Type B pancreatic cell (in vitro differentiated cells): Measurements from ENCODE around the gene ANKRD13A. TPM values are rescaled to one million over a fixed set of nuclear protein-coding genes. Genes with fewer than 3 reads are reported as not detected.
A peak's percentile ranks its signal among the peaks of the same experiment; 100 is the strongest.

Experiments
- DNase-seq: peaks from one replicate; pipeline ENCODE4 v3.0.0; 2021; ENCODE audit warnings: mixed read lengths; ENCODE audit not compliant: unreplicated experiment; ENCODE audit errors: extremely low spot score
- H3K27ac Mint-ChIP-seq: 2 replicates; pipeline ENCODE4 v1.8.0; 2021; ENCODE audit warnings: mild to moderate bottlenecking, mixed read lengths
- H3K27me3 Mint-ChIP-seq: 2 replicates; pipeline ENCODE4 v1.8.0; 2021; ENCODE audit warnings: mixed read lengths
- H3K36me3 Mint-ChIP-seq: 2 replicates; pipeline ENCODE4 v1.8.0; 2021; ENCODE audit warnings: mixed read lengths
- H3K4me1 Mint-ChIP-seq: one replicate; pipeline ENCODE4 v1.8.0; 2021; ENCODE audit warnings: mixed read lengths; ENCODE audit not compliant: unreplicated experiment
- H3K4me3 Mint-ChIP-seq: 2 replicates; pipeline ENCODE4 v1.8.0; 2021; ENCODE audit warnings: mild to moderate bottlenecking, mixed read lengths
- H3K9me3 Mint-ChIP-seq: 2 replicates; pipeline ENCODE4 v1.8.0; 2021; ENCODE audit warnings: mixed read lengths
- long read RNA-seq: library from polyadenylated mRNA; unstranded; transcript quantifications from one replicate; pipeline ENCODE4 v2.0.0, GENCODE V29; 2020
- total RNA-seq: library from RNA; stranded (reverse); gene quantifications from 2 replicates; pipeline ENCODE4 v1.2.1, GENCODE V29; 2021; ENCODE audit warnings: low replicate concordance
- TF ChIP-seq, protein P1 (sequence below): fragments of 200-600 bp; sonication (generic); conservative IDR thresholded peaks from 2 replicates; pipeline ENCODE4 v1.5.0; 2021; ENCODE audit warnings: antibody characterized with exemption, mild to moderate bottlenecking

Gene ANKRD13A
- 34.6 and 43.4 TPM in 2 replicates for total RNA-seq
- long read RNA-seq, partial matches to known transcripts = 10 of 23 reads
- long read RNA-seq, other reads (novel, unspliced or antisense) = 10 of 23 reads

DNA sequence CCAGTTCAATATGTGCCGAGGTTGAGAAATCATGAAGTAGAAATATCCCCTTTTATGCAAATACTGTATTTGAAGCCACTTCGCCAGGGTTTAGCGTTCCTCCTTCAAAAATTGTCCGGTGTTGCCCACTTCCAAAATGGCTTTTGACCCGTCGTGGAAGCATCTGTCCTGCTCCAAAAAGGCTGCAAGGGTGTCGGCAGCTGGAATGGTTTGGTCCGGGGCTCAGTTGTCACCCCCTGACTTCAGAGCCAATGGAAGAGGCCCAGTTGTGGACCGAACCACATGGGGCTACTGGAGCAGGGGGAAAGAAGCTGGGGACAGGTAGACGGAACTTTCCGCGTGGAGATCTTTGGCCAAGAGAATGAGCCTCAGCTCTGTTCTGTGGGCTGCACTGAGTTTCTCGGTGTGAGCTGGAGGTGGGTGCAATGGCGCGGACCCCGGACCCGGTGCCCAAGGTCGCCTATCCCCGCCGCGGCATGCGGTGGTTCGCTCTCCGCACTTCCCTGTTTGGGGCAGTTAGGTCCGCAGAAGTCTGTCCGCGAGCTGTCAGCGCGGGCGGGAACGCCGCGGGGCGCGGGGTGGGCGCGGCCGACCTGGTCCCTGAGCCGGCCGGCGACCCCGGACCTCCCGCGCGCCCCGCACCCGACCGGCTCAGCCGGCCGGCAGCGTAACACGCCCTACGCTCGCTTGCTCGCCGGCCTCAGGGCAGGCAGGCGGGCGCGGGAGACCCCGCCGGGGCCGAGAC lies at the start of gene ANKRD13A:
TSS of gene ANKRD13A (plus strand) at position 527 of the 745 bp plus-strand sequence. CDS start 259 bp downstream, outside the sequence.
- peak; percentile 85 for DNase-seq
- no peaks in the 10 kb centered on the region for H3K36me3 Mint-ChIP-seq
- no peaks in the 10 kb centered on the region for H3K9me3 Mint-ChIP-seq
- H3K4me1 Mint-ChIP-seq = peaks cover 31% of the 10 kb centered on the region
- H3K4me3 Mint-ChIP-seq = peak within 1 kb of the TSS; percentile 100
- TF ChIP-seq, protein P1, sequence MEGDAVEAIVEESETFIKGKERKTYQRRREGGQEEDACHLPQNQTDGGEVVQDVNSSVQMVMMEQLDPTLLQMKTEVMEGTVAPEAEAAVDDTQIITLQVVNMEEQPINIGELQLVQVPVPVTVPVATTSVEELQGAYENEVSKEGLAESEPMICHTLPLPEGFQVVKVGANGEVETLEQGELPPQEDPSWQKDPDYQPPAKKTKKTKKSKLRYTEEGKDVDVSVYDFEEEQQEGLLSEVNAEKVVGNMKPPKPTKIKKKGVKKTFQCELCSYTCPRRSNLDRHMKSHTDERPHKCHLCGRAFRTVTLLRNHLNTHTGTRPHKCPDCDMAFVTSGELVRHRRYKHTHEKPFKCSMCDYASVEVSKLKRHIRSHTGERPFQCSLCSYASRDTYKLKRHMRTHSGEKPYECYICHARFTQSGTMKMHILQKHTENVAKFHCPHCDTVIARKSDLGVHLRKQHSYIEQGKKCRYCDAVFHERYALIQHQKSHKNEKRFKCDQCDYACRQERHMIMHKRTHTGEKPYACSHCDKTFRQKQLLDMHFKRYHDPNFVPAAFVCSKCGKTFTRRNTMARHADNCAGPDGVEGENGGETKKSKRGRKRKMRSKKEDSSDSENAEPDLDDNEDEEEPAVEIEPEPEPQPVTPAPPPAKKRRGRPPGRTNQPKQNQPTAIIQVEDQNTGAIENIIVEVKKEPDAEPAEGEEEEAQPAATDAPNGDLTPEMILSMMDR = no peak
- peak within 1 kb of the TSS; percentile 98 for H3K27ac Mint-ChIP-seq
- no peaks in the 10 kb centered on the region for H3K27me3 Mint-ChIP-seq

DNA sequence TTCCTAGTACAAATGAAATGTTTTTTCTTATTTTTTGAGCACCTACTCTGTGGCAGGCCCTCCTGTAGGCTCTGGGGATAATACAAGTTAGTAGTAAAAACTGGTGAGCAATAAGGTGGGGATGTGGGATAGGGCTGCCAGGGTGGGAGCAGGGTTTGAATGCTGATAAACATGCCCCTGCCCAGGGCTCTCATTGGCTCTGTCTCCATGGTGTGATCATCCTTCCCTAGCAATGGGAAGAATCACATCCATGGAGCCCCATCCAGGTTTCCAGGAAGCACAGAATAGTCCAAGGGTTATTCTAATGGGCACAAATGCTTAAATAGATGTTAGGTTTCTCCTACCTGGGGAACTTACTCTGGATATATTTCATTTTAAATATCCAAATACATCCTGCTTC lies 48.6 kb upstream of the ANKRD13A start:
- TF ChIP-seq, protein P1 = no peak
- DNase-seq = no peak
- H3K27ac Mint-ChIP-seq = no peak overlapping the region

DNA sequence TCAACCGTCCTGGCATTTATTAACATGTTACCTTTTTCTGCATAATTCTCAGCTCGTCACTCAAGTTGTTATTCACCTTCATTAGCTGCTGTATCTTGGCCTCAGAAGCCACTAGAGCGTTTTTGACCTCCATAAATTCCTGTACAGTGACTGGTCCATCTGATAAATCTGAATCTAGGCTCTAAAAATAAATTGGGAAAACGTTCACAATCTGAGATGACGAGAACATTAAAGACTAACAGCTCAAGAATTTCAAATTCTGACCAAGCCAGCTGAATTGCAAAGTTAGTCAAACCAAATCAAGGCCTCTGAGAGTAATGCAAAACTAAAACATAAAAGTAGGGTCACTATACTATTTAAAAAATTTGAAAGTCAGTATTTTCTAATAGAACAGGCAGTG lies 48.1 kb upstream of the ANKRD13A start:
- TF ChIP-seq, protein P1 = no peak
- DNase-seq = no peak
- H3K4me1 Mint-ChIP-seq = peaks cover 35% of the 10 kb centered on the region
- H3K9me3 Mint-ChIP-seq = no peaks in the 10 kb centered on the region
- no peak overlapping the region for H3K4me3 Mint-ChIP-seq
- no peaks in the 10 kb centered on the region for H3K27me3 Mint-ChIP-seq
- H3K27ac Mint-ChIP-seq = no peak overlapping the region
- H3K36me3 Mint-ChIP-seq = peaks cover 31% of the 10 kb centered on the region

More for the DNA sequence above, 48.6 kb upstream of the ANKRD13A start:
- peaks cover 35% of the 10 kb centered on the region for H3K4me1 Mint-ChIP-seq
- no peaks in the 10 kb centered on the region for H3K9me3 Mint-ChIP-seq
- H3K36me3 Mint-ChIP-seq = peaks cover 31% of the 10 kb centered on the region
- H3K4me3 Mint-ChIP-seq = no peak overlapping the region
- no peaks in the 10 kb centered on the region for H3K27me3 Mint-ChIP-seq

DNA sequence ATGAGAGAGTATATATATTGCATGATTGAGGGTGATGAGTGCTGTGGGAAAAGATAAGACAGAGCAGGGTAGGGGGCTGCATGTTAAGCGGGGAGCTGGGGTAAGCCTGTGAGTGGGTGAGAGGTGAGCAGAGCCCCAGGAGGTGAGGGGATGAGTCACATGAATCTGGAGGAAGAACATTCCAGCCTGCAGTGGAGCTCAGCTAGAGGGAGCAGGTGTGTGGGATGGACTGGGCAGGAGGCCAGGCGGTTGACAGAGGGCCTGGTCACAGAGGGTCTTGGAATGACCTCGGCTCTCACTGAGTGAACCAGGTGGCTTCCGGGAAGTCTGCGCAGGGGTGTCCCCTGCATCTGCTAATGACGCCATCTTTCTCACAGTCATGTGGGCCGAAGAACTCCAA lies 47.5 kb upstream of the ANKRD13A start:
- Mint-ChIP-seq H3K27me3 (no peaks in the 10 kb centered on the region), H3K36me3 (peaks cover 31% of the 10 kb centered on the region), H3K4me1 (peaks cover 29% of the 10 kb centered on the region), H3K27ac (peak overlapping the region; percentile 50), H3K9me3 (no peaks in the 10 kb centered on the region), H3K4me3 (no peak overlapping the region)
- no peak for DNase-seq
- TF ChIP-seq, protein P1 = no peak

DNA sequence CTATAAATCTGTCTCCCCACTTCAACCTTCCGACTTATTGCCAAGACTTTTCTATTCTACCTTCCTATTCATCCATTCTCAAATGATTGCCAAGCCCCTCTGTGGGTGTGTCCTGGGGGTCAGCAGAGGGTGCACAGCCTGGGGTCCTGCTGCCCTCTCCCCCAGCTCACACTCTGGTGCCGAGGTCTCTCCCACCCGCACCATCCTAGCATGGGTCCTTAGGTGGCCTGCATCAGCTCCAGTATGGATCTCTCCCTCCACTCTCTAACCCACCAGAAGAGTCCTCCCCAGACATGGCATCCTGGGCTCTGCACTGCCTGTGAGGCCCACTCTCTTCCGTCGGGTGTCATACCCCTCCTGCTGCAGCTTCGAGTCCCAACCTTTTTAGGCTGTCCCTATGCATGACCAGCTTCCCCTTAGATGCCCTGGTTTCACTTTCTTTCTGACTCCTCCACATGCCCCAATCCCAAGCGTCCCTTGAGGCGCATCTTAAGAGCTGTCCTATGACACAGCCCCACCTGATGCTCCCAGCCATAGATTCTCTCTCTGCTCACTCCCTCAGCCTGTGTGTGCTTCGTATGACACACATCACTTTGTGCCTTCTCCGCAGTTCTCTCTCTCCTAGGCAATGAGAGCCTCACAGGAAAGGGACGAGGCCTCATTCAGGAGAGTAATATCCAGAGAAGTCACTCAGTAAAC lies 46.9 kb upstream of the ANKRD13A start:
- no peaks in the 10 kb centered on the region for H3K9me3 Mint-ChIP-seq
- no peaks in the 10 kb centered on the region for H3K27me3 Mint-ChIP-seq
- TF ChIP-seq, protein P1 = no peak
- H3K27ac Mint-ChIP-seq = no peak overlapping the region
- H3K36me3 Mint-ChIP-seq = peaks cover 30% of the 10 kb centered on the region
- H3K4me3 Mint-ChIP-seq = no peak overlapping the region
- no peak for DNase-seq
- H3K4me1 Mint-ChIP-seq = peaks cover 23% of the 10 kb centered on the region
